Mesenchymal stem cell (in vitro differentiated cells and primary cell): Measurements from ENCODE around the gene CATSPER4.

Experiments used
- DNase-seq: peaks from one replicate; pipeline ENCODE4 v3.0.0-alpha.2; 2013
- H2AFZ ChIP-seq: one replicate; pipeline ENCODE4 v1.6.1; 2013; ENCODE audit warnings: low read depth, mild to moderate bottlenecking, control low read depth, inconsistent platforms, low read length, moderate library complexity
- H2AK5ac ChIP-seq: 2 replicates; pipeline ENCODE4 v1.6.1; 2013; ENCODE audit warnings: low read length, moderate library complexity, mild to moderate bottlenecking, inconsistent platforms; ENCODE audit not compliant: severe bottlenecking
- H2BK120ac ChIP-seq: one replicate; pipeline ENCODE4 v1.6.1; 2013; ENCODE audit warnings: low read depth, mild to moderate bottlenecking, inconsistent platforms, low read length, moderate library complexity
- H2BK12ac ChIP-seq, 2 experiments: one replicate each; pipeline ENCODE4 v1.6.1; 2013; ENCODE audit warnings: inconsistent platforms in 2 of 2, low read length in 2 of 2, mild to moderate bottlenecking in 2 of 2, moderate library complexity in 2 of 2, control low read depth in 1 of 2
- H2BK15ac ChIP-seq: one replicate; pipeline ENCODE4 v1.6.1; 2013; ENCODE audit warnings: mild to moderate bottlenecking, low read depth, inconsistent platforms; ENCODE audit not compliant: poor library complexity, severe bottlenecking
- H2BK5ac ChIP-seq: 2 replicates; pipeline ENCODE4 v1.6.1; 2013; ENCODE audit warnings: low read depth, mild to moderate bottlenecking, low read length, control low read depth, inconsistent platforms; ENCODE audit not compliant: poor library complexity, severe bottlenecking
- H3K14ac ChIP-seq, 2 experiments: one replicate each; pipeline ENCODE4 v1.6.1; 2013; ENCODE audit warnings: inconsistent platforms in 2 of 2, low read length in 2 of 2, control low read depth in 1 of 2, mild to moderate bottlenecking in 1 of 2, moderate library complexity in 1 of 2
- H3K18ac ChIP-seq, 2 experiments: one replicate each; pipeline ENCODE4 v1.6.1; 2013; ENCODE audit warnings: inconsistent platforms in 2 of 2, low read length in 2 of 2, control low read depth in 1 of 2, low read depth in 1 of 2, mild to moderate bottlenecking in 1 of 2
- H3K23ac ChIP-seq, 2 experiments: one replicate each; pipeline ENCODE4 v1.6.1; 2013; ENCODE audit warnings: inconsistent platforms in 2 of 2, low read length in 2 of 2, mild to moderate bottlenecking in 2 of 2, moderate library complexity in 2 of 2, control low read depth in 1 of 2
- H3K27ac ChIP-seq: 2 replicates; pipeline ENCODE4 v1.5.1; 2013; ENCODE audit warnings: mild to moderate bottlenecking, moderate library complexity, low read length, control low read depth, inconsistent platforms; ENCODE audit not compliant: poor library complexity, severe bottlenecking
- H3K27me3 ChIP-seq, 2 experiments: 2 replicates each; pipeline versions ENCODE4 v1.6.1 to v1.7.0; 2013; ENCODE audit warnings: low read length in 2 of 2, mild to moderate bottlenecking in 2 of 2, moderate library complexity in 2 of 2, control low read depth in 1 of 2, inconsistent platforms in 1 of 2; ENCODE audit not compliant: control insufficient read depth in 1 of 2, insufficient read depth in 1 of 2
- H3K36me3 ChIP-seq, 2 experiments: 2 replicates each; pipeline versions ENCODE4 v1.6.1 to v1.7.0; 2013; ENCODE audit warnings: low read length in 2 of 2, control low read depth in 1 of 2, inconsistent platforms in 1 of 2, low read depth in 1 of 2, mild to moderate bottlenecking in 1 of 2; ENCODE audit not compliant: insufficient read depth in 2 of 2, control insufficient read depth in 1 of 2
- H3K4ac ChIP-seq, 2 experiments: one replicate each; pipeline ENCODE4 v1.6.1; 2013; ENCODE audit warnings: inconsistent platforms in 2 of 2, low read length in 2 of 2, mild to moderate bottlenecking in 2 of 2, moderate library complexity in 2 of 2, control low read depth in 1 of 2, low read depth in 1 of 2
- H3K4me1 ChIP-seq: 2 replicates; pipeline ENCODE4 v1.6.1; 2013; ENCODE audit warnings: low read depth, low read length, control low read depth; ENCODE audit not compliant: control insufficient read depth, insufficient read depth
- H3K4me2 ChIP-seq: 2 replicates; pipeline ENCODE4 v1.6.1; 2013; ENCODE audit warnings: low read length, mild to moderate bottlenecking, inconsistent platforms; ENCODE audit not compliant: poor library complexity, severe bottlenecking
- H3K4me3 ChIP-seq, 2 experiments: 2 replicates each; pipeline versions ENCODE4 v1.5.1 to v1.7.0; 2013; ENCODE audit warnings: low read length in 2 of 2, mild to moderate bottlenecking in 2 of 2, control low read depth in 1 of 2, low read depth in 1 of 2; ENCODE audit not compliant: insufficient read depth in 1 of 2
- H3K79me1 ChIP-seq: replicated peaks from 2 replicates; pipeline ENCODE4 v1.6.1; 2013; ENCODE audit warnings: mild to moderate bottlenecking, control low read depth, low read length, inconsistent platforms; ENCODE audit not compliant: poor library complexity, severe bottlenecking
- H3K9ac ChIP-seq: 2 replicates; pipeline ENCODE4 v1.7.0; 2013; ENCODE audit warnings: mild to moderate bottlenecking, low read length, moderate library complexity
- H3K9me3 ChIP-seq: 2 replicates; pipeline ENCODE4 v1.7.0; 2013; ENCODE audit warnings: mild to moderate bottlenecking, low read length; ENCODE audit not compliant: control insufficient read depth
- H4K8ac ChIP-seq: one replicate; pipeline ENCODE4 v1.6.1; 2013; ENCODE audit warnings: inconsistent platforms, mild to moderate bottlenecking, low read length, moderate library complexity
- H4K91ac ChIP-seq: one replicate; pipeline ENCODE4 v1.6.1; 2013; ENCODE audit warnings: mild to moderate bottlenecking, low read length, inconsistent platforms
- WGBS: methylation state at CpG from one replicate; pipeline ENCODE4 v1.1.7; 2013; ENCODE audit warnings: mixed read lengths; 5-methylcytosine and 5-hydroxymethylcytosine counted together

Gene CATSPER4

GRCh38 chr1:26175346-26175745 lies 15.1 kb upstream of the CATSPER4 start:
- H3K4me2 ChIP-seq: no peak overlapping the region
- peaks cover 12% of the 10 kb centered on the region for H3K4me1 ChIP-seq
- H2BK15ac ChIP-seq: no peak overlapping the region
- H3K9me3 ChIP-seq: no peaks in the 10 kb centered on the region
- no peak overlapping the region for H4K91ac ChIP-seq
- no peak overlapping the region for H4K8ac ChIP-seq
- H3K79me1 ChIP-seq: peaks cover 14% of the 10 kb centered on the region
- no peak overlapping the region for H2BK120ac ChIP-seq
- H3K14ac ChIP-seq: no peak overlapping the region
- no peak overlapping the region for H2AK5ac ChIP-seq
- peaks cover 9 to 10% of the 10 kb centered on the region in 2 experiments for H3K36me3 ChIP-seq
- no peak overlapping the region for H3K27ac ChIP-seq
- no peak overlapping the region for H3K4me3 ChIP-seq
- WGBS: 94% methylated on average over 3 of the region's 8 CpGs
- no peak overlapping the region for H2AFZ ChIP-seq
- H2BK5ac ChIP-seq: no peak overlapping the region
- peaks cover 0 to 3% of the 10 kb centered on the region in 2 experiments for H3K27me3 ChIP-seq
- no peak overlapping the region for H3K4ac ChIP-seq
- H2BK12ac ChIP-seq: no peak overlapping the region
- H3K9ac ChIP-seq: no peak overlapping the region
- no peak overlapping the region for H3K18ac ChIP-seq
- no peak overlapping the region for H3K23ac ChIP-seq
- no peak for DNase-seq

DNA sequence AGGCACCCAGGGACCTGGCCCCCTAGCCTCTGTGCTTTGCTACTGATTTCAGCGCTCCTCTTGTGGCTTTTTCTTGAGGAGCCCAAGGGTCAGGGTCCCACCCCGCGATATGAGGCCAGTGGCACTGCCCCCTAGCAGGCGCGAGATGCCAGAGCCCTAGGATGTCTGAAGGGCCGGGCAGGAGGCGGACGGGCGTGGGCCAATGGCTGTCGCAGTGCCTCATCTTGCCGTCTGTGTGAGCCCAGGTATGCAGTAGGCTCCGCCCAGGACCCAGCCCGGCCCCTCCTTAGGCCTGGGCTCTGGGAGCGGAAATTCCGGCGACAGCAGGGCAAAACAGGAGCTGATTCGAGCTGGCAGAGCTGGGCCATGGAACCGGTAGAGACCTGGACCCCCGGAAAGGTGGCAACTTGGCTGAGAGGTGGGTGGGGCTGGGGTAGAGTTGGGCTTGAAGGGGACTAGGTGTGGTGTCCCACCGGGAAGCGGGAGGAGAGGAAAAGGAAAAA lies 13.2 kb upstream of the CATSPER4 start, which contains the start of gene CNKSR1:
CNKSR1 (plus strand) TSS at position 310 of the 503 bp plus-strand sequence; CDS start at position 367, 57 bp downstream.
- H3K36me3 ChIP-seq: no peaks in the 10 kb centered on the region
- H3K14ac ChIP-seq: no peak within 1 kb of the TSS
- H2BK120ac ChIP-seq: no peak within 1 kb of the TSS
- no peak within 1 kb of the TSS for H2AFZ ChIP-seq
- H3K9me3 ChIP-seq: no peaks in the 10 kb centered on the region
- H3K9ac ChIP-seq: no peak within 1 kb of the TSS
- no peak within 1 kb of the TSS for H2BK5ac ChIP-seq
- no peak within 1 kb of the TSS for H2BK12ac ChIP-seq
- H3K4me2 ChIP-seq: no peak within 1 kb of the TSS
- H3K27ac ChIP-seq: no peak within 1 kb of the TSS
- H3K4me1 ChIP-seq: peaks cover 1% of the 10 kb centered on the region
- 54% methylated on average over 21 of the region's 21 CpGs for WGBS
- peaks cover 0 to 6% of the 10 kb centered on the region in 2 experiments for H3K27me3 ChIP-seq
- no peak within 1 kb of the TSS for H3K4me3 ChIP-seq
- no peak within 1 kb of the TSS for H2BK15ac ChIP-seq
- no peaks in the 10 kb centered on the region for H3K79me1 ChIP-seq
- H3K18ac ChIP-seq: peak within 1 kb of the TSS in 1 of 2 experiments; percentile 50
- peak within 1 kb of the TSS; percentile 27 for H4K8ac ChIP-seq
- H3K23ac ChIP-seq: peak within 1 kb of the TSS in 1 of 2 experiments; percentile 50
- H3K4ac ChIP-seq: no peak within 1 kb of the TSS
- H2AK5ac ChIP-seq: no peak within 1 kb of the TSS
- no peak for DNase-seq
- H4K91ac ChIP-seq: no peak within 1 kb of the TSS

DNA sequence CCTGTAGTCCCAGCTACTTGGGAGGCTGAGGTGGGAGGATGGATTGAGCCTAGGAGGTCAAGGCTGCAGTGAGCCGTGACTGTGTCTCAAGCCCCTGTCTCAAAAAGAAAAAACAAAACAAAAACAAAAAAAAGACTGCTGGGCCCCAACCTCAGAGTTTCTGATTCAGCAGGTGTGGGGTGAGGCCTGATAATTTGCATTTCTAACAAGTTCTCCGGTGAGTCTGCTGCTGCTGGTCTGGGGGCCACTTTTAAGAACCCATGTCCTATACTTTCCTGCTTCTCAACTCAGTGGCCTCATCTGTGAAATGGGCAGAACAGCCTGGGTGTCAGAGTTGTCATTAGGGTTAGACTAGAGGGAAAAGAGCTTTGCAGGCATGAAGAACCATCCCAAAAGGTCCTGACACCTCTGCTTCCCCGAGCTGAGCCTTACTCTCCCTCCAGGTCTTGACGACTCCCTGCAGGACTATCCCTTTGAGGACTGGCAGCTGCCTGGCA lies 10.3 kb upstream of the CATSPER4 start:
- Histone ChIP-seq H3K23ac (no peak overlapping the region), H3K4me2 (no peak overlapping the region), H3K79me1 (no peaks in the 10 kb centered on the region), H3K27me3 (peaks cover 0 to 17% of the 10 kb centered on the region in 2 experiments), H3K14ac (no peak overlapping the region), H3K4ac (no peak overlapping the region), H4K91ac (no peak overlapping the region), H3K9ac (no peak overlapping the region), H2AK5ac (no peak overlapping the region), H3K36me3 (no peaks in the 10 kb centered on the region), H2BK12ac (no peak overlapping the region), H3K18ac (no peak overlapping the region), H2BK120ac (no peak overlapping the region), H4K8ac (no peak overlapping the region), H3K4me1 (peaks cover 1% of the 10 kb centered on the region), H2BK15ac (no peak overlapping the region), H2AFZ (no peak overlapping the region), H3K27ac (no peak overlapping the region), H2BK5ac (no peak overlapping the region), H3K9me3 (no peaks in the 10 kb centered on the region), H3K4me3 (no peak overlapping the region)
- WGBS: 89% methylated on average over 3 of the region's 4 CpGs
- DNase-seq: no peak

DNA sequence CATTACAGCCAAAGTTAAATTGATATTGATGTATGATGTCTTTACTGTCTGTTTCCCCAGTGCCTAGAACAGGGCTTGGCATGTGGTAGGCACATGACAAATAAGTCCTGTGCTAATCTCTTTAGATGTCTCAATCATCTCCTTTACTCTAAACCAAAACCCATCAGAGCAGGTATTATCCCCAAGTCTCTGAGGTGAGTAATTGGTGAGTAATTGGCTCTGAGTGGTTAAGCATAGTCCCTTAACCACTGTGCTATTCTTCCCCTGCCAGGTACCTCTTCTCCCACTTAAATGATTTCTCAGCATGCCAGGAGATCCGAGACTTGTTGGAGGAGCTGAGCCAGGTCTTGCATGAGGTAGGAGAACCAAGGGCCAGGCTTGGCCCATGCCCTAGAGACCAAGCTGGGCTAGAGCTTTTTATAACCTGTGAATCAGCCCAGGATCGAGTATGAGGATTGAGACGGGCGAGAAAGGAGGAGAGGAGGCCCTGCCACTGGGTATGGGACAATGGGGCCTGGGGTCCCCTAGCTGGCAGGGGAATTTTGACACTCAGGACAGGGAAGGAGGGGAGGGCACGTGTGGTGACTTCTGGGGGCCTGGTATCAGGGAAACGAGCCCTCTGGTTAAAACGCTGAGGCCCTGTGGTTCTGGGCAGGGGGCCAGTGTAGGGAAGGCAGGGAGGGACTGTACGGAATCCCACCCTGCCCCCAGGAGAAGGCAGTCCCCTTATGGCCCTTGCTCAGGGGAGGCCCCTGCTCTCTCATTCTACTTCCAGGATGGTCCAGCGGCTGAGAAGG lies 8.6 kb upstream of the CATSPER4 start:
- Histone ChIP-seq H2BK15ac (no peak overlapping the region), H3K4me2 (no peak overlapping the region), H3K79me1 (no peaks in the 10 kb centered on the region), H2AK5ac (no peak overlapping the region), H2BK120ac (no peak overlapping the region), H4K8ac (no peak overlapping the region), H3K36me3 (no peaks in the 10 kb centered on the region), H2BK5ac (no peak overlapping the region), H3K9ac (no peak overlapping the region), H3K14ac (no peak overlapping the region), H3K4me1 (peaks cover 1% of the 10 kb centered on the region), H3K18ac (no peak overlapping the region), H2AFZ (no peak overlapping the region), H3K27ac (no peak overlapping the region), H3K23ac (no peak overlapping the region), H3K27me3 (peaks cover 0 to 25% of the 10 kb centered on the region in 2 experiments), H3K4me3 (no peak overlapping the region), H2BK12ac (no peak overlapping the region), H3K9me3 (no peaks in the 10 kb centered on the region), H3K4ac (no peak overlapping the region), H4K91ac (no peak overlapping the region)
- no peak for DNase-seq
- 83% methylated on average over 9 of the region's 9 CpGs for WGBS
